Stomach (tissue), 4 donors: ENCODE data around the gene TRANK1.

Source experiments
- EP300 ChIP-seq: sonication (generic); formaldehyde crosslinking; IDR thresholded peaks from one replicate; pipeline ENCODE4 v1.6.1; 2017; ENCODE audit warnings: antibody characterized with exemption
- POLR2A ChIP-seq, 4 donors: fragments of 450-650 bp; IDR thresholded peaks; one replicate each; pipeline ENCODE4 v1.6.1; 2016; ENCODE audit warnings: antibody characterized with exemption in 4 of 4, control low read depth in 2 of 4, mild to moderate bottlenecking in 1 of 4, moderate library complexity in 1 of 4
- POLR2AphosphoS5 ChIP-seq, 3 donors: sonication (generic); formaldehyde crosslinking; IDR thresholded peaks; one replicate each; pipeline ENCODE4 v1.6.1; 2016; ENCODE audit warnings: antibody characterized with exemption in 3 of 3
- TF ChIP-seq, protein P1 (sequence below), 7 experiments: fragments of 450-650 bp in 4 of 7; fragments of 200-600 bp in 3 of 7; sonication (generic) in 3 of 7; IDR thresholded peaks; one replicate each; pipeline ENCODE4 v1.5.1; 2016 to 2019; ENCODE audit warnings: antibody characterized with exemption in 7 of 7, control low read depth in 2 of 7, mild to moderate bottlenecking in 1 of 7

DNA sequence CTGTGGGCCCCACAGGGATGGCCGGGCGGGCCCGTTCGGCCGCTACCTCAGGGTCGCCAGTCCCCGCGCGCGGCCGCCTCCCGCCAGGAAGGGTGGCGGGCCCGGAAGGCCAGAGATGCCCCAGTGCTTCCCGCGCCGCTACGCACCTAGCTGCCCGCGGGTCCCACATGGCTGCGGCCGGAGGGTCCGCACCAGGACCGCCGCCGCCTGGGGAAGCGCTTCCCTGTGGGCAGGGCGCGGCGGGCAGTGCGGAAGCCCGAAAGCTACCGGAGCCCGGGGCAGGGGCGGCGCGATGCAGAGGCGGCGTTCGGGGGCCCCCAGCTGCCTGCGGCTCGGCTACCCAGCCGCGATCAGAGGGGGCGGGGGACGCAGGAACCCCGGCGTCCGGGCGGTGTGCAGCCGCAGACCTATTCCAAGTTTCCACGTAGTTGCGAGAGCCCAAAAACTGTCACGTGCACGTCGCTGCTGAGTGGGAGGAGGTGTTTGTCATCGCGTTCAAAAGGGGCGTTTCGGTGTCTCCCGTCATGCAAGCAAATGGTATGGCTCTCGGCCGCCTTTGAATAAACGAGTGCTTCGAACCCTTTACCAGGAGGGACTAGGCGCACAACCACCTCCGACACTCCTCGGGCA lies at the start of gene TRANK1:
- no peak for TF ChIP-seq POLR2A (IDR thresholded peaks at IDR 0.05)
- TF ChIP-seq, protein P1, sequence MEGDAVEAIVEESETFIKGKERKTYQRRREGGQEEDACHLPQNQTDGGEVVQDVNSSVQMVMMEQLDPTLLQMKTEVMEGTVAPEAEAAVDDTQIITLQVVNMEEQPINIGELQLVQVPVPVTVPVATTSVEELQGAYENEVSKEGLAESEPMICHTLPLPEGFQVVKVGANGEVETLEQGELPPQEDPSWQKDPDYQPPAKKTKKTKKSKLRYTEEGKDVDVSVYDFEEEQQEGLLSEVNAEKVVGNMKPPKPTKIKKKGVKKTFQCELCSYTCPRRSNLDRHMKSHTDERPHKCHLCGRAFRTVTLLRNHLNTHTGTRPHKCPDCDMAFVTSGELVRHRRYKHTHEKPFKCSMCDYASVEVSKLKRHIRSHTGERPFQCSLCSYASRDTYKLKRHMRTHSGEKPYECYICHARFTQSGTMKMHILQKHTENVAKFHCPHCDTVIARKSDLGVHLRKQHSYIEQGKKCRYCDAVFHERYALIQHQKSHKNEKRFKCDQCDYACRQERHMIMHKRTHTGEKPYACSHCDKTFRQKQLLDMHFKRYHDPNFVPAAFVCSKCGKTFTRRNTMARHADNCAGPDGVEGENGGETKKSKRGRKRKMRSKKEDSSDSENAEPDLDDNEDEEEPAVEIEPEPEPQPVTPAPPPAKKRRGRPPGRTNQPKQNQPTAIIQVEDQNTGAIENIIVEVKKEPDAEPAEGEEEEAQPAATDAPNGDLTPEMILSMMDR (IDR thresholded peaks at IDR 0.05): no peak
- no peak for TF ChIP-seq EP300
- TF ChIP-seq POLR2AphosphoS5 (IDR thresholded peaks at IDR 0.05): peak in 2 of 3 donors; percentile 4 to 46
